ENCODE data around the gene PAGE2. TPM values are rescaled to one million over a fixed set of nuclear protein-coding genes. Genes with fewer than 3 reads are reported as not detected.

PAGE2 gene
- total RNA-seq, 1 experiment from 2014 or later: not detected

GRCh38 chrX:55102754-55103153 lies 13.9 kb downstream of the PAGE2 start:
- ATAC-seq: no peak
- Histone ChIP-seq H3K9me2 (ENCODE audit: insufficient read depth) (no peaks in the 10 kb centered on the region), H3K4me2 (ENCODE audit: low read length) (no peak overlapping the region), H3K27me3 (ENCODE audit: insufficient read depth, low read length) (no peaks in the 10 kb centered on the region), H3K36me3 (ENCODE audit: control insufficient read depth in 1 of 2, insufficient read depth in 2 of 2, low read length in 2 of 2) (no peaks in the 10 kb centered on the region), H3K27ac (ENCODE audit: low read depth, low read length) (no peak overlapping the region), H3K4me1 (ENCODE audit: control insufficient read depth in 1 of 2, insufficient read depth in 2 of 2, low read length in 2 of 2) (no peaks in the 10 kb centered on the region), H4K20me1 (ENCODE audit: insufficient read depth) (no peaks in the 10 kb centered on the region), H3K9ac (ENCODE audit: low read length) (no peak overlapping the region), H3K4me3 (replicated peaks in 1 of 2; ENCODE audit: low read depth in 1 of 2, low read length in 2 of 2) (no peak overlapping the region), H2AFZ (ENCODE audit: low read depth, low read length, poor library complexity, severe bottlenecking) (no peak overlapping the region), H3K9me3 (ENCODE audit: control insufficient read depth in 1 of 2, insufficient read depth in 1 of 2, low read depth in 1 of 2, low read length in 2 of 2) (no peaks in the 10 kb centered on the region), H3K79me2 (ENCODE audit: insufficient read depth, low read length) (no peaks in the 10 kb centered on the region)
- intact Hi-C loops (cut with micrococcal nuclease): no loop called here
- TF ChIP-seq JUND (IDR thresholded peaks at IDR 0.05): no peak
- TF ChIP-seq FOSL1 (IDR thresholded peaks at IDR 0.05; ENCODE audit: low read depth): no peak
- TF ChIP-seq ELF1 (IDR thresholded peaks at IDR 0.05; ENCODE audit: borderline replicate concordance, low read depth): no peak
- TF ChIP-seq RAD21 (IDR thresholded peaks at IDR 0.05; ENCODE audit: low read depth): no peak
- TF ChIP-seq, protein P1, sequence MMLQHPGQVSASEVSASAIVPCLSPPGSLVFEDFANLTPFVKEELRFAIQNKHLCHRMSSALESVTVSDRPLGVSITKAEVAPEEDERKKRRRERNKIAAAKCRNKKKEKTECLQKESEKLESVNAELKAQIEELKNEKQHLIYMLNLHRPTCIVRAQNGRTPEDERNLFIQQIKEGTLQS (IDR thresholded peaks at IDR 0.05): no peak
- no peak for TF ChIP-seq POLR2AphosphoS5 (IDR thresholded peaks at IDR 0.05; ENCODE audit: low read depth, low read length)
- TF ChIP-seq CTCF (IDR thresholded peaks at IDR 0.05 in 2 of 3, conservative IDR thresholded peaks at IDR 0.05 in 1 of 3; ENCODE audit: borderline replicate concordance in 1 of 3, insufficient read depth in 1 of 3, low read depth in 2 of 3, low read length in 2 of 3): no peak
- no peak for TF ChIP-seq MAX (IDR thresholded peaks at IDR 0.05)
- TF ChIP-seq, protein P2, sequence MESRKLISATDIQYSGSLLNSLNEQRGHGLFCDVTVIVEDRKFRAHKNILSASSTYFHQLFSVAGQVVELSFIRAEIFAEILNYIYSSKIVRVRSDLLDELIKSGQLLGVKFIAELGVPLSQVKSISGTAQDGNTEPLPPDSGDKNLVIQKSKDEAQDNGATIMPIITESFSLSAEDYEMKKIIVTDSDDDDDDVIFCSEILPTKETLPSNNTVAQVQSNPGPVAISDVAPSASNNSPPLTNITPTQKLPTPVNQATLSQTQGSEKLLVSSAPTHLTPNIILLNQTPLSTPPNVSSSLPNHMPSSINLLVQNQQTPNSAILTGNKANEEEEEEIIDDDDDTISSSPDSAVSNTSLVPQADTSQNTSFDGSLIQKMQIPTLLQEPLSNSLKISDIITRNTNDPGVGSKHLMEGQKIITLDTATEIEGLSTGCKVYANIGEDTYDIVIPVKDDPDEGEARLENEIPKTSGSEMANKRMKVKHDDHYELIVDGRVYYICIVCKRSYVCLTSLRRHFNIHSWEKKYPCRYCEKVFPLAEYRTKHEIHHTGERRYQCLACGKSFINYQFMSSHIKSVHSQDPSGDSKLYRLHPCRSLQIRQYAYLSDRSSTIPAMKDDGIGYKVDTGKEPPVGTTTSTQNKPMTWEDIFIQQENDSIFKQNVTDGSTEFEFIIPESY (IDR thresholded peaks at IDR 0.05; ENCODE audit: extremely low read depth, insufficient replicate concordance, low read length): no peak
- DNase-seq (ENCODE audit: low read depth, low spot score): no peak
- POLR2A ChIA-PET: no interaction called here
- no TSS peak for BruUV-seq (replicated peaks)
- RAD21 ChIA-PET (ENCODE audit: low non-redundant PET in 1 of 2, low total read pairs in 2 of 2, uncharacterized antibody in 2 of 2, unreplicated experiment in 2 of 2): no interaction called here
- CTCF ChIA-PET: no interaction called here
